Suprapubic skin (tissue), 4 donors: ENCODE results near the gene PLAU.
A peak's percentile ranks its signal among the peaks of the same experiment; 100 is the strongest.

Source experiments
- CTCF ChIP-seq, 2 donors: fragments of 200-600 bp in 1 of 2; fragments of 450-650 bp in 1 of 2; sonication (generic) in 1 of 2; IDR thresholded peaks; one replicate each; pipeline ENCODE4 v1.5.1; 2016 to 2019; ENCODE audit warnings: antibody characterized with exemption in 2 of 2, mild to moderate bottlenecking in 1 of 2, moderate library complexity in 1 of 2
- POLR2A ChIP-seq, 2 donors: fragments of 450-650 bp; IDR thresholded peaks; one replicate each; pipeline ENCODE4 v1.6.1; 2017; ENCODE audit warnings: antibody characterized with exemption in 2 of 2, mild to moderate bottlenecking in 2 of 2, moderate library complexity in 2 of 2
- POLR2AphosphoS5 ChIP-seq, 3 donors: sonication (generic); formaldehyde crosslinking; IDR thresholded peaks; one replicate each; pipeline ENCODE4 v1.6.1; 2017; ENCODE audit warnings: antibody characterized with exemption in 3 of 3

GRCh38 chr10:73965890-73966768 lies 55.2 kb downstream of the PLAU start:
- TF ChIP-seq POLR2A (IDR thresholded peaks at IDR 0.05) (no peak), CTCF (IDR thresholded peaks at IDR 0.05) (no peak), POLR2AphosphoS5 (IDR thresholded peaks at IDR 0.05) (peak in 2 of 3 donors; percentile 41 to 49)
